ENCODE measurements around the gene MARK1. TPM values are rescaled to one million over a fixed set of nuclear protein-coding genes. Genes with fewer than 3 reads are reported as not detected.

MARK1 gene
- polyA plus RNA-seq, 3 donors, result not detected

DNA sequence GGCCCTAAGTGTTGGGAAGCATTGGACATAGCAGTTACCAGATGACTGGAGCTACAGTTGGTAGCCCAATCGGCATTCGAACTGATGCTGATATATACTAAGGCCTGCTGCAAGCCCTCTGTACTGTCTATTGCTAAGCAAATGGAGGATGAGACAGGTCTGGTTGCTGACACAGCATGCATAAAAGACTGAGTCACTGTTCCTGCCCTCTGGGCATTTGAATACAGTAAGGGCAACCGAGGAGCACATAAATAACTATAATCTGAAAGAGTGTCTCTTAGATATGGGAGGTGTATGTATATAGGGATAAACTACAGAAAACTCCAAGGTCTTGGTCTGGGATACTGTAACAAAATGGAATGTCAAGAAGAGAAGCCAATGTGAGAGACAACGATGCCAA, 16.8 kb upstream of the MARK1 start:
- Histone ChIP-seq H3K9me3 (replicated peaks in 1 of 2; ENCODE audit: control insufficient read depth in 1 of 2, insufficient read depth in 1 of 2, low read length in 2 of 2) (no peaks in the 10 kb centered on the region), H3K4me1 (ENCODE audit: control insufficient read depth in 1 of 2, insufficient read depth in 2 of 2, low read length in 2 of 2) (no peaks in the 10 kb centered on the region), H3K36me3 (replicated peaks in 1 of 2; ENCODE audit: control insufficient read depth in 1 of 2, insufficient read depth in 2 of 2, low read length in 2 of 2) (no peaks in the 10 kb centered on the region), H3K27ac (ENCODE audit: low read depth in 1 of 2, low read length in 2 of 2) (no peak overlapping the region), H3K27me3 (ENCODE audit: control insufficient read depth in 2 of 2, insufficient read depth in 2 of 2, low read length in 2 of 2) (no peaks in the 10 kb centered on the region), H3K9ac (ENCODE audit: insufficient read depth, low read length, poor library complexity, severe bottlenecking) (no peak overlapping the region), H3K79me2 (ENCODE audit: insufficient read depth, low read length) (no peaks in the 10 kb centered on the region), H3K4me3 (replicated peaks in 1 of 3; ENCODE audit: low read depth in 2 of 3, low read length in 3 of 3) (no peak overlapping the region), H4K20me1 (ENCODE audit: insufficient read depth, low read length) (no peaks in the 10 kb centered on the region), H3K4me2 (replicated peaks; ENCODE audit: extremely low read depth, low read length, poor library complexity, severe bottlenecking) (no peak overlapping the region), H2AFZ (ENCODE audit: insufficient read depth, low read depth, low read length, poor library complexity, severe bottlenecking) (no peak overlapping the region)
- DNase-seq, result no peak
- H3K27ac Mint-ChIP-seq, result no peak overlapping the region
- H3K4me1 Mint-ChIP-seq, result no peaks in the 10 kb centered on the region
- H3K9me3 Mint-ChIP-seq, result peaks cover 0 to 3% (median 0%) of the 10 kb centered on the region in 7 donors
- no peak for TF ChIP-seq CTCF (IDR thresholded peaks at IDR 0.05)
- H3K36me3 Mint-ChIP-seq, result no peaks in the 10 kb centered on the region
- no peaks in the 10 kb centered on the region for H3K27me3 Mint-ChIP-seq (ENCODE audit: low read depth in 3 of 3)
- intact Hi-C loops (cut with micrococcal nuclease), result no loop called here
- 98% methylated on average over 3 of the region's 4 CpGs for WGBS (ENCODE audit: insufficient coverage)
- no peak overlapping the region for H3K4me3 Mint-ChIP-seq

- no peak overlapping the region for H2AFZ ChIP-seq (ENCODE audit: insufficient read depth, low read depth, low read length, poor library complexity, severe bottlenecking)
- H4K20me1 ChIP-seq (ENCODE audit: insufficient read depth, low read length), result no peaks in the 10 kb centered on the region
- Mint-ChIP-seq H3K4me1 (no peaks in the 10 kb centered on the region), H3K36me3 (no peaks in the 10 kb centered on the region), H3K9me3 (peaks cover 0 to 3% (median 0%) of the 10 kb centered on the region in 7 donors), H3K27ac (no peak overlapping the region), H3K4me3 (no peak overlapping the region), H3K27me3 (ENCODE audit: low read depth in 3 of 3) (no peaks in the 10 kb centered on the region)
- H3K4me1 ChIP-seq (ENCODE audit: control insufficient read depth in 1 of 2, insufficient read depth in 2 of 2, low read length in 2 of 2), result no peaks in the 10 kb centered on the region
- intact Hi-C loops (cut with micrococcal nuclease), result no loop called here
- H3K79me2 ChIP-seq (ENCODE audit: insufficient read depth, low read length), result no peaks in the 10 kb centered on the region
- no peak for DNase-seq
- H3K27ac ChIP-seq (ENCODE audit: low read depth in 1 of 2, low read length in 2 of 2), result no peak overlapping the region
- no peaks in the 10 kb centered on the region for H3K9me3 ChIP-seq (replicated peaks in 1 of 2; ENCODE audit: control insufficient read depth in 1 of 2, insufficient read depth in 1 of 2, low read length in 2 of 2)
- H3K27me3 ChIP-seq (ENCODE audit: control insufficient read depth in 2 of 2, insufficient read depth in 2 of 2, low read length in 2 of 2), result no peaks in the 10 kb centered on the region
- H3K36me3 ChIP-seq (replicated peaks in 1 of 2; ENCODE audit: control insufficient read depth in 1 of 2, insufficient read depth in 2 of 2, low read length in 2 of 2), result no peaks in the 10 kb centered on the region
- H3K4me2 ChIP-seq (replicated peaks; ENCODE audit: extremely low read depth, low read length, poor library complexity, severe bottlenecking), result no peak overlapping the region
- 78% methylated on average over 4 of the region's 4 CpGs for WGBS (ENCODE audit: insufficient coverage)
- H3K4me3 ChIP-seq (replicated peaks in 1 of 3; ENCODE audit: low read depth in 2 of 3, low read length in 3 of 3), result no peak overlapping the region
- H3K9ac ChIP-seq (ENCODE audit: insufficient read depth, low read length, poor library complexity, severe bottlenecking), result no peak overlapping the region
- no peak for TF ChIP-seq CTCF (IDR thresholded peaks at IDR 0.05)
Measured at GRCh38 chr1:220511785-220512184, 16.2 kb upstream of the MARK1 start.
